ENCODE results near the gene PMFBP1.

The PMFBP1 gene

GRCh38 chr16:72182976-72183375 lies 11.0 kb upstream of the PMFBP1 start:
- DNase-seq (ENCODE audit: low read depth) = no peak

DNA sequence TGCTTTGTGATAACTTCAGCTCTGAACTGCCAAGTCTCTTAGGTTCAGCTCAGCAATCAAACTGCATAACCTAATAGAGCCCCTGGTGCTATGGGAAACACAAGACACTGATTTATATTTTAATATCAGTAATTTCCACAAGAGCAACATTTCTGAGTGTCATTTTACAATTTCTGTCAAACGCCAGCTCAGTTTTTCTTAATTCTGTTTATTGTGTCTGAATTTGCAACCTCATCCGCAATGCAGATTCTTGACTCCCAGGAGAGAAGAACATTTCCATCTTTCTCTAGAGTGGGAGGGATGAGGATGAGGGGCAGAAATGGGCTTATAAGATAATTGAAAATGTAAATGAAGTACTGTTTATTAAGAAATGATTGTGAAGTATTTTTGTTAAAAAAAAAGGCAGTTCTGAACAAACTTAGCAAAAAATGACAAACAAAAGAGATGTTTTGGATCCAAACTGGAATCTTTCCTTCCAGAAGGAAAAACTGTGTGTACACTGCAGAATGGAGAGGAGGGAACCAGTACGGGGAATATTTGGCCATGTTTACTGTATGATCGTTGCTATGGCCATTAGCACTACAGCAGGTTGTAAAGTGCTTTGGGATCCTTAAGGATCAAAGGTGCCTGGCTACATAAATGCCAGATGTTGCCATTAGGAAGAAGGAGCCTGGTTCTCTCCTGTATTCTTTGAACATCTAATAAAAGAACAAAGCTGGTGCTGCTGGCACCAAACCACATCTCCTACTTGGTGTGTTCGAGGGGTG lies 7.4 kb upstream of the PMFBP1 start:
- no peak for DNase-seq (ENCODE audit: low read depth)

- no peak for DNase-seq (ENCODE audit: low read depth)
Measured at GRCh38 chr16:72174726-72175125, 2.8 kb upstream of the PMFBP1 start.

- no peak for DNase-seq (ENCODE audit: low read depth)
Measured at GRCh38 chr16:72173997-72174396, 2.0 kb upstream of the PMFBP1 start.

DNA sequence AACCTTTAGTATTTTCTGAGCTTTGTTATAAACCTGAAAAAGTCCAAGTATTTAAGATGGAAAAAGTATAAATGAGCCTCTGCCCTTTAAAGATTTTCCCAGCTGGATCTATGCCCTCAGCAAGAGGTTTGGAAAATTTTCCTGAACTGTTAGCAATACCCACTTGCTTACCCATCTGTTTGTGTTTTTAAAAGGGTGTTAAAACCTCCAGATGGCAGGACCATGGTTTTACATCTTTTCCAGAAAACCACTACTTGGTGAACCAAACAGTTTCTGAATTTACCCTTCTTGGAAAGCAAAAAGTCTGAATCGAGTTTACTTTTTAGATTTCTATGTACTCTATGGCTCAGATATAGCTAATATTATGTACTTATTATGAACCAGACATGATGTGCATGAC lies 719 bp downstream of the PMFBP1 start:
- no peak for DNase-seq (ENCODE audit: low read depth)

GRCh38 chr16:72169708-72170107 lies 2.2 kb downstream of the PMFBP1 start:
- no peak for DNase-seq (ENCODE audit: low read depth)

GRCh38 chr16:72168365-72168764 lies 3.6 kb downstream of the PMFBP1 start:
- DNase-seq (ENCODE audit: low read depth) = no peak

DNA sequence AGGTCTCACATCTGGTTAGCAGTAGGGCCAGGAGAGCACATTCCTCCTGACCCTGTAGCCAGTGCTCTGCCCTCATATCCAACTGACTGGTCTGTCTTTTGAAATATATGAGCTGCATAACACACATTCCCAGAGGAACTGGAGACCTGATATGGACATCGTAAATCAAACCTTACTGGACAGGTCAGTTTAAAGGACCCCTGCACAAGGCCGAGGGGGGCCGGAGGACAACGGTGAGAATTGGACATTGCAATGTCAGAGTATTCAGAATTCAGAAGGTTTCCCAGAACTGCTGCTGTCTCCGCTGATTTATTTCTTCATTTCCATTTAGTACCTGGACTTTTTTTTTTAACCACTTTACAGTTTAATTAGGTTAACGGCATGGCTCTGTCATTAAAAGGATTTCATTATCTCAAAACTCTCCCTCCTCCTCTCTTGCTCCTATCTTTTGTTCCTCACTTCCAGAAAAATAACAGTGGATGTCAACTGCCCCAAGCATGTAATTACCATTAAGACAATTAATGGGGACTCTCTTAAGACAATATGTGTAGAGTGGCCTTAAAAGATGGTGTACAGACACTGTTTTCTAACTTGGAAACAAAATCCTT lies 4.9 kb downstream of the PMFBP1 start:
- no peak for DNase-seq (ENCODE audit: low read depth)

DNA sequence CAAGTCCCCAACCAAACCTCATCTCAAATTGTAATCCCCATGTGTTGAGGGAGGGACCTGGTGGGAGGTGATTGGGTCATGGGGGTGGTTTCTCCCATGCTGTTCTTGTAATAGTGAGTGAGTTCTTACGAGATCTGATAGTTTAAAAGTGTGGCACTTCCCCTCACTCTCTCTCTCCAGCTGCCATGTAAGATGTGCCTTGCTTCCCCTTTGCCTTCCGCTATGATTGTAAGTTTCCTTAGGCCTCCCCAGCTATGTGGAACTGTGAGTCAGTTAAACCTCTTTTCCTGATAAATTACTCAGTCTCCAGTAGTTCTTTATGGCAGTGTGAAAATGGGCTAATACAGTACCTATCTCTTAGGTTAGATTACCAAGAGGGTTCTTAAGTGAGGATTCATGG lies 5.8 kb downstream of the PMFBP1 start:
- DNase-seq (ENCODE audit: low read depth) = no peak

DNA sequence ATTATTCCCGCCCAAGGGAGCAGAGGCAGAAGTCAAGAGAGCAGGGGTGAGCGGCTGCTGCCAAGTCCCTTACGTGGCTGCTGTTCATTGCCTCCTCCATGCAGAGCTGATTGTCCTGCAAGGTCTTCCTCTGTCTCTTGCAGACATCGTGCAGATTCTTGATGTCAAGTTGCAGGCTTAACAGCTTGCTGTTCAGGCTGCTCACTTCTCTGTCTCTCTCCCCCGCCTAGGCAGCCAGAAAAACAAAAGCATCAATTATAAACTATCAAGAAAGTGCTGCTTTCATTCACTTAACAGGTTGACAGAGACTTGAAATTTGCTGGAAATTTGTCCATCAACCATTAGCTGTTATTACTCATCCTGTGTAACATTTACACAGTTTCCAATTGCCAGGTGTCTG lies 7.3 kb downstream of the PMFBP1 start:
- no peak for DNase-seq (ENCODE audit: low read depth)

DNA sequence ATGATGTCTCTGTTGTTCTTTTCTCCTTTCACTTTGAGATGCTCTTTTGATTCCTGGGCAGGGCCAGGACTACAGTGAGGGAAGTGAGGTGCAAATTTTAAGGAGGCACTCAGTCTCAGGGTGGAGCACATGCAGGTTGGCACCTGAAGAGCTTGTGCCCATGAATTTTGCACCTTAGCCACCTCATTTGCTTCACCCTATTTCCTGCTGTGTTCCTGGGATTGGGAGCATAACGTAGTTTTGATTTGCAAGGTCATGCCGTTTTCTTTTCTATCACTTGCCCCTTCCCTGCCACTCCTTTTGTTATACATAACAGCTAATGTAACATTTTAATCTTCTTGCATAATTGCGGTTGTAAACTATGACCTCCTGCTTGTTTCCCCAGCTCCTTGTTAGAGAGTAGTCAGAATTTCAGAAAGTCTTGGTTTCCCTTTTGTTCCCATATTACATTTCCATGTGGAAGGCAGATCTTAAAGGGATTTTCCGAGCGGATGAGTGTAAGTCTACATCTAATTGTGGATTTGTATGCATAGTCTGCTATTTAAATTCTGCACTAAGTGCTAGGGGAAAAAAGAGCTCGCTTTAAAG lies 9.8 kb downstream of the PMFBP1 start:
- DNase-seq (ENCODE audit: low read depth) = no peak

- DNase-seq (ENCODE audit: low read depth) = no peak
Measured at GRCh38 chr16:72159801-72160200, 12.2 kb downstream of the PMFBP1 start.

DNA sequence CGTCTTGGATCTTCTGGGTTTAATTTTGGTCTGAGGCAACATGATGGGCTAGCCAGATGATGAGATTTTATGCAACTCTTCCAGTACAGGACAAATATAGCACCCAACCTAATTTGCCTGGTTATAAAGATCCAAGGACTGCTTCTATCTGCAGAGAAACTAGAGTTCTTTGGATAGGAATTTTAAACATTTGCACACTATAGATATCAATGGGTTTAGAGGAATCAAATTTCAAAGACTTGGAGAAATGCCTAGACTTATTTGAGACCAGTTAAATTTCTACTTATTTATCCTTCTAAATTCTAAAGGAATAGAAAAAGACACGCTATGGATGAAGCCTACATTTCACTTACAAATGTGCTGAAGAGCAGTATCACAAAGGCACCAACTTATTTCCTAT lies 12.6 kb downstream of the PMFBP1 start:
- no peak for DNase-seq (ENCODE audit: low read depth)

DNA sequence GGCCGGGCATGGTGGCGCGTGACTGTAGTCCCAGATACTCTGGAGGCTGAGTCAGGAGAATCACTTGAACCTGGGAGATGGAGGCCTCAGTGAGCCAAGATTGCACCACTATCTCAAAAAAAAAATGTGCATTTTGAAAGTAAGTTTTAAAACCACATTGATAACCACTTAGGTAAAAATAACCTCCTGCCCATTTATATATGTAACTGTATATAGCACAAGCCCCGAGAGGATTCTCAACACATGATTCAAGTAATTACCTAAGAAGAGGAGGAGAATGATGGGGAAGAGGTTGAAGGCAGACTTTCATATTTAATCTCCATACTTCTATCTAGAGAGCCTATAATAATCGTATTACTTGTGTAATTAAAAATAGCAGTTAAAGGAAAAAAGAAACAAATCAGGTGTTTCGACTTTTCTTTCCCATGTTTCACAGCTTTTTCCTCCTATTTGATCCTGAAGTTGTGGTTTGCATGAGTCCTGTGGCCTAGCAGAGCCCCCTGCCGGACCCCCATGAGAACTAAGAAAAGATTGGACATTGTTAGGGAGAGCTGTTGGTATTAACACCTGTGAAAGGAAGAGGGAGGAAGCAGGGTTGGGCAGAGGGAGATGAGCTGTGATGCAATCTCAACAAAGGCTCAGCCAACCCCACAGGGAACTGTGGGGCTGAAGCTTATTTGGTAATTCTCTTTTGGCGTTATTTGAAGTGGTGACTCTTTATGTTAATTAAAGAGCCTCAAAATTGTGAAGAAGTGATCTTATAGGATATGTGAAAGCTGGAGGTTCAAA lies 22.1 kb downstream of the PMFBP1 start:
- no peak for DNase-seq (ENCODE audit: low read depth)

GRCh38 chr16:72142476-72142875 lies 29.5 kb downstream of the PMFBP1 start:
- no peak for DNase-seq (ENCODE audit: low read depth)

GRCh38 chr16:72139908-72140307 lies 32.0 kb downstream of the PMFBP1 start:
- DNase-seq (ENCODE audit: low read depth) = no peak

DNA sequence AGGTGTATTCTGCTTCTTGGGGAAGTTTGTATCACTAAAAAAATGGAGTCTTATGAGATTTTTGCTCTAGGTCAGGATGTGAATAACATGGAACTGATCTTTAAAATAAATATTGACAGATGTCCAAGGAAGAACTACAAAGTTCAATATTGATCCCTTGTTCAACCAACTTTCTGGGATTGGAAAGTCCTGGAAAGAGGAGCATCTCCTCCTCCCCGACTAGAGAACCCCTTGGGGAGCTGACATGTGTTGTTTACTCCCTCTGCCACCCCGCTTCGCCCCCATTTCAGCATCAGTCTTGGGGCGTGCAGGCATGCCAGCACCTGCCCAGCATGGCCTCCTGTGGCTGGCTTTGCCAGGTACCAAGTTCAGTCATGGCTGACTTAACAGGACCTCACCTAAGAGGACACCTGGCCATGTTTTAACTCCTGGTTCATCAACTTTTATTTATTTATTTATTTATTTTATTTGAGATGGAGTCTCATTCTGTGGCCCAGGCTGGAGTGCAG lies 33.8 kb downstream of the PMFBP1 start:
- no peak for DNase-seq (ENCODE audit: low read depth)

DNA sequence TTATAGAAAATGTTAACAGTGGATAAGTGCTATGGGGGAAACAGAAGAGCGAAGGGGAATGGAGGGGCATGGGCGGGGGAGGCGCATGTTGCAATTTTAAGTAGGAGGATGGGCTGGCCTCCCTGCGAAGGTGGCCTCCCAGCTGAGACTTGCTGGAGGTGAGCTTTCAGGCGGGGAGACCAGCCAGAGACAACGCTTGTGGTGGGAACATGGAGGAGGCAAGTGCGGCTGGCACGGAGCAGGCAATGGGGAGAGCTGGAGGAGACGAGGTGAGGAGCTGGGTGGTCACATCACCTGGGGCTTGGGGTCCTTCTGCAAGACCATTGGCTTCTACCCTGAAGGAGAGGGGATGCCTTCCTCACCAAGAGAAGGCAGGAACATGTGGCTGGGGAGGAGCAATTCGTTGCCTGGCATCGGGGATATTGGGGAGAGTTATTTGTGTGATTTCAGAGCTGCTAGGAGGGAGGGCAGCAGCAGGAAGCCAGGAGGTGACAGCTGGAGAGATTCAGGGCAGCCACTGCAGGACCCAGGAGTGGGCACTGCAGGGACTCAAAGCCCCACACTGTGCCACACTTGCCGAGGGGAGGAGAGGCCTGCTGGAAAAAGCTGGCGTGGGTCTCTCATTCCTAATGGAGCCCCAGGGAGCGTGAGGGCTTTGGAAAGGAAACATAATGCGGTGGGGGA lies 34.4 kb downstream of the PMFBP1 start:
- DNase-seq (ENCODE audit: low read depth) = no peak

DNA sequence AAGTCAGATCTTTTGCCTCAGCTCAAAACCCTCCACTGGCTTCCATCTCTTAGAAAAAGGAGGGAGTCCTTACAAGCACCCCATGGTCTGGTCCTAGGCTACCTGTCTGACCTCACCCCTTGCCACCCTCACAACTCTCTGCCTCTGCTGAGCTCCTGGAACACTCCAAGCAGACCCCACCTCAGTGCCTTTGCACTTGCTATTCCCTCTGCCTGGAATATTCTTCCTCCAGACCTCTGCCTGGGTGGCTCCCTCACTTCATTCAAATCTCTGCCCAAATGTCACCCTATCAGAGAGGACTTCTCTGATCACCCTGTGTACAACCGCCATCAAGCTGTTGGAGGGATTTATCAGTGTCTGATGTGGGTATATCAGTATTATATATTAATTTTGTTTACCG lies 37.4 kb downstream of the PMFBP1 start:
- DNase-seq (ENCODE audit: low read depth) = no peak

GRCh38 chr16:72132726-72133125 lies 39.2 kb downstream of the PMFBP1 start:
- no peak for DNase-seq (ENCODE audit: low read depth)

DNA sequence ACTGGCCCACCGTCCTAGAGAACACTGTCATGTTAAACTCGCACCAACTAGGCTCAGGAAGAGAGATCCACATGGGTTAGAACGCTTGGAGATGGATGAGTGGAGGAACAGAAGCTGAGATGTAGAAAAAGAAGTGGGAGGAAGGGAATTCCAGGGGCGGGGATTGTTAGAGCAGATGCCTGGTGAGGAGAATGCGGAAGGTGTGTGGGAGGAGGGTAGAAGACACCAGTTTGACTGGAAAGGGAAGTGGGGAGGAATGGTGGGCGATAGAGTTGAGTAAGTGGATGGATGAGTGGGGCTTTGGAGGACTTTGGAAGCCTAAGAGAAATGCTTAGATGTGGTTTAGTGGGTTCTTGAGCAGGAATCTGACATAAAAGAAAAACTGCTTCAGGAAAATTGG lies 40.9 kb downstream of the PMFBP1 start:
- DNase-seq (ENCODE audit: low read depth) = no peak

Data from stimulated activated CD8-positive, alpha-beta memory T cell treated with anti-CD3 and anti-CD28 coated beads, Interleukin-7, amount 100 ng/mL, for 24 hours (primary cell).